SK-N-SH (cell line): ENCODE results near the gene NPEPL1. TPM values are rescaled to one million over a fixed set of nuclear protein-coding genes. Genes with fewer than 3 reads are reported as not detected.

ENCODE experiments used
- CTCF ChIA-PET: fragments of 300-600, 350-600 bp; formaldehyde crosslinking; extraction: SDS; loops from one replicate; lab custom pipeline; 2021; lab: Yijun Ruan, JAX
- POLR2A ChIA-PET: fragments of 350-600 bp; sonication (Branson Sonifier 250); formaldehyde crosslinking; extraction: SDS; loops from one replicate; lab custom pipeline; 2020; ENCODE audit warnings: antibody characterized with exemption, inconsistent platforms; lab: Yijun Ruan, JAX
- DNase-seq: peaks from one replicate; pipeline ENCODE4 v3.0.0; 2012
- H2AFZ ChIP-seq: fragments of 200-600 bp; sonication (generic); 2 replicates; pipeline ENCODE4 v1.8.1; 2016; ENCODE audit warnings: antibody characterized with exemption, mild to moderate bottlenecking, low read depth
- H3F3A ChIP-seq: fragments of 200-600 bp; sonication (generic); replicated peaks from 2 replicates; pipeline ENCODE3; 2016; ENCODE audit warnings: antibody characterized with exemption, mild to moderate bottlenecking; ENCODE audit not compliant: insufficient read depth
- H3K27ac ChIP-seq, 2 experiments: fragments of 200-500 bp in 1 of 2; fragments of 200-600 bp in 1 of 2; sonication (Bioruptor generic) in 1 of 2; sonication (generic), shearing (Covaris generic) in 1 of 2; 2 replicates each; pipeline versions ENCODE4 v1.5.1 to v1.6.1; 2014 to 2016; ENCODE audit warnings: low read depth in 2 of 2, inconsistent platforms in 1 of 2, low read length in 1 of 2, mild to moderate bottlenecking in 1 of 2, mixed read lengths in 1 of 2
- H3K27me3 ChIP-seq: fragments of 200-600 bp; sonication (generic), shearing (Covaris generic); 2 replicates; pipeline ENCODE4 v1.6.1; 2016; ENCODE audit warnings: mixed run types; ENCODE audit not compliant: insufficient read depth
- H3K36me3 ChIP-seq, 2 experiments: fragments of 200-500 bp in 1 of 2; fragments of 200-600 bp in 1 of 2; sonication (Bioruptor generic) in 1 of 2; sonication (generic) in 1 of 2; replicated peaks in 1 of 2; 2 replicates each; pipeline versions ENCODE3 to v1.5.1; 2014 to 2016; ENCODE audit warnings: low read length in 1 of 2, mild to moderate bottlenecking in 1 of 2; ENCODE audit not compliant: insufficient read depth in 2 of 2, control insufficient read depth in 1 of 2
- H3K4me1 ChIP-seq, 2 experiments: fragments of 200-500 bp in 1 of 2; fragments of 200-600 bp in 1 of 2; sonication (Bioruptor generic) in 1 of 2; sonication (generic), shearing (Covaris generic) in 1 of 2; 2 replicates each; pipeline versions ENCODE4 v1.5.1 to v1.6.1; 2014 to 2016; ENCODE audit warnings: low read depth in 1 of 2, low read length in 1 of 2, mixed run types in 1 of 2; ENCODE audit not compliant: insufficient read depth in 2 of 2, control insufficient read depth in 1 of 2
- H3K4me2 ChIP-seq: fragments of 200-600 bp; sonication (generic), shearing (Covaris generic); 2 replicates; pipeline ENCODE4 v1.6.1; 2017; ENCODE audit warnings: mixed run types
- H3K4me3 ChIP-seq, 2 experiments: fragments of 200-500 bp in 1 of 2; fragments of 200-600 bp in 1 of 2; sonication (Bioruptor generic) in 1 of 2; sonication (generic), shearing (Covaris generic) in 1 of 2; 2 replicates each; pipeline versions ENCODE4 v1.5.1 to v1.8.1; 2014 to 2016; ENCODE audit warnings: low read depth in 2 of 2, inconsistent platforms in 1 of 2, low read length in 1 of 2, mild to moderate bottlenecking in 1 of 2, mixed read lengths in 1 of 2, moderate library complexity in 1 of 2
- H3K79me2 ChIP-seq: fragments of 200-600 bp; sonication (generic); 2 replicates; pipeline ENCODE4 v1.8.1; 2017; ENCODE audit warnings: mild to moderate bottlenecking; ENCODE audit not compliant: insufficient read depth
- H3K9ac ChIP-seq: fragments of 200-600 bp; sonication (generic); 2 replicates; pipeline ENCODE4 v1.6.1; 2017; ENCODE audit warnings: mixed run types
- H3K9me2 ChIP-seq: fragments of 200-600 bp; sonication (generic); 2 replicates; pipeline ENCODE4 v1.6.1; 2017; ENCODE audit warnings: mixed run types
- H3K9me3 ChIP-seq: fragments of 200-600 bp; sonication (generic); 2 replicates; pipeline ENCODE4 v1.6.1; 2017; ENCODE audit warnings: mixed run types, mild to moderate bottlenecking, moderate library complexity
- H4K20me1 ChIP-seq: fragments of 200-600 bp; sonication (generic); 2 replicates; pipeline ENCODE4 v1.6.1; 2017; ENCODE audit warnings: mild to moderate bottlenecking, mixed run types; ENCODE audit not compliant: insufficient read depth
- ELF1 ChIP-seq: IDR thresholded peaks from 2 replicates; pipeline ENCODE4 v1.4.0; 2012
- EZH2phosphoT487 ChIP-seq: fragments of 200-600 bp; sonication (generic); IDR thresholded peaks from 2 replicates; pipeline ENCODE4 v1.6.1; 2017; ENCODE audit warnings: low read depth, mixed run types, mild to moderate bottlenecking, antibody characterized with exemption, moderate library complexity, borderline replicate concordance
- FOSL2 ChIP-seq: IDR thresholded peaks from 2 replicates; pipeline ENCODE4 v1.4.0; 2012; ENCODE audit warnings: low read depth, mild to moderate bottlenecking, moderate library complexity, borderline replicate concordance
- FOXJ3 ChIP-seq: sonication (generic); formaldehyde crosslinking; IDR thresholded peaks from 2 replicates; pipeline ENCODE4 v1.5.1; 2020; ENCODE audit warnings: mild to moderate bottlenecking, missing genetic modification reagents
- POLR2AphosphoS5 ChIP-seq: IDR thresholded peaks from 2 replicates; pipeline ENCODE4 v1.6.1; 2012; ENCODE audit warnings: low read depth, low read length
- RAD21 ChIP-seq: IDR thresholded peaks from 2 replicates; pipeline ENCODE4 v1.6.1; 2012; ENCODE audit warnings: mild to moderate bottlenecking, low read length
- RFX5 ChIP-seq: IDR thresholded peaks from 2 replicates; pipeline ENCODE4 v1.6.1; 2012; ENCODE audit warnings: mild to moderate bottlenecking, improper control_type of control experiment, low read length
- RXRA ChIP-seq: IDR thresholded peaks from 2 replicates; pipeline ENCODE4 v1.4.0; 2012; ENCODE audit warnings: low read depth, mild to moderate bottlenecking, borderline replicate concordance
- TCF12 ChIP-seq: IDR thresholded peaks from 2 replicates; pipeline ENCODE4 v1.4.0; 2012
- USF2 ChIP-seq: fragments of 150-350 bp; IDR thresholded peaks from 2 replicates; pipeline ENCODE4 v1.6.1; 2017; ENCODE audit warnings: antibody characterized with exemption, low read length, low read depth, borderline replicate concordance
- ZBTB33 ChIP-seq: IDR thresholded peaks from 2 replicates; pipeline ENCODE4 v1.4.0; 2012; ENCODE audit warnings: low read depth, borderline replicate concordance
- WGBS: methylation state at CpG from one replicate; pipeline ENCODE4 v1.1.6; 2017; ENCODE audit warnings: low lambda C conversion rate; 5-methylcytosine and 5-hydroxymethylcytosine counted together
- polyA plus RNA-seq, 3 experiments: library from polyadenylated mRNA; depleted of rRNA; stranded (reverse); fragments of >200 nt; gene quantifications; 2 replicates each; pipeline ENCODE4 v1.2.3, GENCODE V29; 2012

The NPEPL1 gene
- polyA plus RNA-seq, 1 of the 3 experiments (the other 2 are of a cell fraction) = 2.8 TPM

GRCh38 chr20:58650776-58651558 is 41.6 kb upstream of the NPEPL1 start, which contains the start of gene STX16 (continued):
- TF ChIP-seq TCF12 (peak; percentile 45; the same call in 1 of the 2 replicates), RFX5 (no peak), ZBTB33 (0 out of 2 replicates have a peak, but pooled peaks have one; percentile 27), FOSL2 (no peak; the same call in 1 of the 2 replicates), RAD21 (no peak; the same call in 1 of the 2 replicates), ELF1 (peak; percentile 83), POLR2AphosphoS5 (peak; percentile 86), USF2 (no peak), FOXJ3 (CRISPR knock-in tag) (0 out of 2 replicates have a peak, but pooled peaks have one; percentile 46), EZH2phosphoT487 (no peak)
- TF ChIP-seq, all 33 proteins: peak for 22

GRCh38 chr20:58651559-58651945 is 41.0 kb upstream of the NPEPL1 start:
- peak overlapping the region; percentile 32; the same call in 1 of the 2 replicates for H2AFZ ChIP-seq
- under 1% methylated on average over 17 of the region's 18 CpGs for WGBS
- H3K4me1 ChIP-seq = peaks cover 17 to 34% of the 10 kb centered on the region in 2 experiments
- POLR2A ChIA-PET = interaction anchor here (0.6 to 1.5 kb wide), 16 partner anchors 16 to 804 kb away, joined by 3 to 6 read pairs (median 4); partner anchors contain the start of gene VAPB
- peaks cover 55% of the 10 kb centered on the region for H3K79me2 ChIP-seq
- DNase-seq = peak; percentile 90
- peak overlapping the region; percentile 86 for H3K9ac ChIP-seq
- H3K27me3 ChIP-seq = no peaks in the 10 kb centered on the region
- no peaks in the 10 kb centered on the region for H3K9me2 ChIP-seq
- peak overlapping the region; percentile 93 to 97 for H3K27ac ChIP-seq
- peak overlapping the region; percentile 98 to 99 for H3K4me3 ChIP-seq
- peak overlapping the region; percentile 93 for H3K4me2 ChIP-seq
- H3F3A ChIP-seq = peaks cover 36% of the 10 kb centered on the region
- CTCF ChIA-PET = interaction anchor here (0.6 to 8.5 kb wide), 45 partner anchors 8 to 864 kb away, joined by 3 to 87 read pairs (median 4); partner anchors contain the start of genes GNAS and VAPB
- no peaks in the 10 kb centered on the region for H3K9me3 ChIP-seq
- peak; percentile 11; the same call in 1 of the 2 replicates for TF ChIP-seq POLR2AphosphoS5
- TF ChIP-seq RXRA = no peak
- TF ChIP-seq, all 33 proteins: peak for 1
- Histone ChIP-seq H3K36me3 (peaks cover 0 to 16% of the 10 kb centered on the region in 2 experiments), H4K20me1 (no peaks in the 10 kb centered on the region)
